ENCODE data around the gene COL6A2. TPM values are rescaled to one million over a fixed set of nuclear protein-coding genes. Genes with fewer than 3 reads are reported as not detected.

Gene COL6A2
- total RNA-seq, 1 donor from 2014 or later: 535 TPM

DNA sequence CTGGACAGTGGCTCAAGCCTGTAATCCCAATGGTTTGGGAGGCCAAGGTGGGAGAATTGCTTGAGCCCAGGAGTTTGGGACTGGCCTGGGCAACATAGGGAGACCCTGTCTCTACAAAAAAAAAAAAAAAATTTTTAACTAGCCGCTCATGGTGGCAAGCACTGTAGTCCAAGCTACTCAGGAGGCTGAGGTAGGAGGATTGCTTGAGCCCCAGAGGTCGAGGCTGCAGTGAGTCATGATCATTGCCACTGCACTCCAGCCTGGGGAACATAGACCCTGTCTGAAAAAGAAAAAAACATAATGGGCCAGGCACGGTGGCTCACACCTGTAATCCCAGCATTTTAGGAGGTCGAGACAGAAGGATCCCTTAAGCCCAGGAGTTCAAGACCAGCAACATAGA is 81.0 kb downstream of the COL6A2 start:
- DNase-seq (ENCODE audit: extremely low spot score in 2 of 2): no peak
- peaks cover 12% of the 10 kb centered on the region for H3K4me1 ChIP-seq
- H3K4me3 ChIP-seq: no peak overlapping the region
- no peaks in the 10 kb centered on the region for H3K9me3 ChIP-seq
- TF ChIP-seq, protein P1, sequence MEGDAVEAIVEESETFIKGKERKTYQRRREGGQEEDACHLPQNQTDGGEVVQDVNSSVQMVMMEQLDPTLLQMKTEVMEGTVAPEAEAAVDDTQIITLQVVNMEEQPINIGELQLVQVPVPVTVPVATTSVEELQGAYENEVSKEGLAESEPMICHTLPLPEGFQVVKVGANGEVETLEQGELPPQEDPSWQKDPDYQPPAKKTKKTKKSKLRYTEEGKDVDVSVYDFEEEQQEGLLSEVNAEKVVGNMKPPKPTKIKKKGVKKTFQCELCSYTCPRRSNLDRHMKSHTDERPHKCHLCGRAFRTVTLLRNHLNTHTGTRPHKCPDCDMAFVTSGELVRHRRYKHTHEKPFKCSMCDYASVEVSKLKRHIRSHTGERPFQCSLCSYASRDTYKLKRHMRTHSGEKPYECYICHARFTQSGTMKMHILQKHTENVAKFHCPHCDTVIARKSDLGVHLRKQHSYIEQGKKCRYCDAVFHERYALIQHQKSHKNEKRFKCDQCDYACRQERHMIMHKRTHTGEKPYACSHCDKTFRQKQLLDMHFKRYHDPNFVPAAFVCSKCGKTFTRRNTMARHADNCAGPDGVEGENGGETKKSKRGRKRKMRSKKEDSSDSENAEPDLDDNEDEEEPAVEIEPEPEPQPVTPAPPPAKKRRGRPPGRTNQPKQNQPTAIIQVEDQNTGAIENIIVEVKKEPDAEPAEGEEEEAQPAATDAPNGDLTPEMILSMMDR (IDR thresholded peaks at IDR 0.05): no peak
- TF ChIP-seq POLR2AphosphoS5 (IDR thresholded peaks at IDR 0.05; ENCODE audit: insufficient read depth in 1 of 2, low read depth in 1 of 2) (no peak), POLR2A (IDR thresholded peaks at IDR 0.05) (no peak)
- H3K27ac ChIP-seq: no peak overlapping the region
- no peaks in the 10 kb centered on the region for H3K36me3 ChIP-seq
- intact Hi-C loops (cut with DNase I): no loop called here
- H3K27me3 ChIP-seq: no peaks in the 10 kb centered on the region

Small RNAs within 50 kb of the gene (small RNA-seq; reads per million reads assigned to genes)
- not detected for gene PSMA6P3

Other genes with a start within 250 kb of the COL6A2 start
- 520 TPM for gene COL6A1, start 116.3 kb upstream of the COL6A2 start, total RNA-seq
- gene FTCD, start 57.5 kb downstream of the COL6A2 start, total RNA-seq: not detected
- gene SPATC1L, start 86.3 kb downstream of the COL6A2 start, total RNA-seq: 5.2 TPM
- gene LSS, start 130.7 kb downstream of the COL6A2 start, total RNA-seq: 103 TPM
- 115 TPM for gene MCM3AP, start 187.5 kb downstream of the COL6A2 start, total RNA-seq
- gene YBEY, start 188.2 kb downstream of the COL6A2 start, total RNA-seq: 11.3 TPM
- gene C21orf58, start 225.8 kb downstream of the COL6A2 start, total RNA-seq: 2.9 TPM
- gene PCNT, start 226.0 kb downstream of the COL6A2 start, total RNA-seq: 35.8 TPM